HG03460 (cell line): ENCODE data around the gene CD44.
"Not testable (repeated sequence)": the region's sequence is repeated elsewhere in the genome, so short reads cannot be mapped to it uniquely, and the experiment has no call there.

Experiments
- ATAC-seq: cut with Tn5 transposase; IDR thresholded peaks from one replicate; pipeline ENCODE4 v1.9.1; 2021; ENCODE audit not compliant: unreplicated experiment

CD44 gene

DNA sequence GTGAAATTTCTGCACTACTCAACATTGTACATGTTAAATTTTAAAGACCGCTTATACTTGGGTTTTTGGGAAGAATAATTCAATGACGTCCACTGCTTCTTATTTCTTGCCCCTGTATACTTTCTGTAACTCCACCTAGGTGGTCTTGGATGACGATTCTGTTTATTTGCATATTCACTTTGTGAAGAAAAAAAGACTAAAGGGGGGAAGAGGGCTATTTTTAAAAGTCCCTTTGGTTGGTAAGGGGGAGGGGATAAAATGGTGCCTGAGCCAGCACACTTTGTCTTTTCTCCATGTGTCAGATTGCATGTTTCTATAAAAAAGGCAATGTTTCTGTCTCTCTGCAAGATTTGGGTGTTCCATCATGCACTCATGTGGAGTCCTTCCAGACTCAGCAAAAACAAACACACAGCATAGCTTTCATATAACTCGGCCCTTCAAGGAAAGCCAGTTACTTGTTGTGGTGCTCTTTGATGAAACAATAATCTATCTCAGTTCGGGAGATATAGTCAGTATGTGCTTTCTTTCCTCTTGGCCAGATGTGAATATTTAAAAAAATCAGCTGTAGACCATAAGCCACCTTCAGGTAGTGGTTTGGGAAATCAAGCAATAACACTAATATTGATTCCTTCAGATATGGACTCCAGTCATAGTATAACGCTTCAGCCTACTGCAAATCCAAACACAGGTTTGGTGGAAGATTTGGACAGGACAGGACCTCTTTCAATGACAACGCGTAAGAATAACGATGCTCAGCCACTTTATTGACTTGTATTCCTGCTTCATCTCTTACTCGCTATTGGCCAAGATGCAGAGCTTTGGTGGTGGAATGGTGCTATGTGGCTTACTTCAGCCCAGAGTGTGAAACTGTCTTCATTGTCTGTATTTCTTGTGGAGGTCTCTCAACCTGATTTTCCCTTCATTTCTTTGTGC, 68.8 kb downstream of the CD44 start:
- no peak for ATAC-seq

DNA sequence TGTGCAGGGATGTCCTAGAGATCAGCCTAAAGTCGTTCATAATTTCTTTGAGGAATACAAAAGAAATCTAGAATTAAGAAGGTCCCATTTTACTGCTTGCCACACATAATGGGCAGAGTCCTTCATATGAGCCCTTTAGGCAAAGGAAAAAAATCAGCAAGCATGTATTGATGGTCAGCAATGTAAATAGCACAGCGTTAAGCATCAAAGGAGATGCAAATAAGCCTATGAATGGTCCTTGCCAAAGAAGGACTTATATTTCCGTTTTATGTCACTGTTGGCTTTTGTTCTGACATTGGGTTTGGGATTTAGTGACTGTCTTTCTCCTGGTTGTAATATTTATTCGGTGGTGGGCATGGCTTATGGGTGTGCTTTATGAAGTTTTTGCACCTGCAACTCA, 69.8 kb downstream of the CD44 start:
- ATAC-seq = no peak

DNA sequence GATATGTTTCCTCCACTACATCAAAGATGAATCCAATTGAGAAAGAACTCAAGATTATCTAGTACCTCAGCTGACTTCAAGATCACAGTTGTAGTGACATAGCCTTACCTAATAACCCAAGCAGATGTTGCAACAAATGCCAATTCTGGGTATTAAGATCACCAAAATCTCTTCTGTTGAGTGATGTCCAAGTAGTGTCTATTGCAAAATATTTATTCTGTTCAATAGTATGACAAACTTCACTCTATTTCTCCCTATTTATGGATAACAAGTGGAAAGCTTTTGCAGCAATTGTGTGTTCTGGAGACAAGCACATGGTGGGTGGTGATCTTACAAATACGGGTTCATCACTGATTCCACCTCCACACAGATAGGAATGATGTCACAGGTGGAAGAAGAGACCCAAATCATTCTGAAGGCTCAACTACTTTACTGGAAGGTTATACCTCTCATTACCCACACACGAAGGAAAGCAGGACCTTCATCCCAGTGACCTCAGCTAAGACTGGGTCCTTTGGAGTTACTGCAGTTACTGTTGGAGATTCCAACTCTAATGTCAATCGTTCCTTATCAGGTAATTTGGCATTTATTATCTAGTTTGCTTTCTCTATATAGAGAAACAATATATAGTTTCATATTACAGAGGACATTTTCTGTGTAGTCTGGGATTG, 72.0 kb downstream of the CD44 start:
- ATAC-seq = no peak

DNA sequence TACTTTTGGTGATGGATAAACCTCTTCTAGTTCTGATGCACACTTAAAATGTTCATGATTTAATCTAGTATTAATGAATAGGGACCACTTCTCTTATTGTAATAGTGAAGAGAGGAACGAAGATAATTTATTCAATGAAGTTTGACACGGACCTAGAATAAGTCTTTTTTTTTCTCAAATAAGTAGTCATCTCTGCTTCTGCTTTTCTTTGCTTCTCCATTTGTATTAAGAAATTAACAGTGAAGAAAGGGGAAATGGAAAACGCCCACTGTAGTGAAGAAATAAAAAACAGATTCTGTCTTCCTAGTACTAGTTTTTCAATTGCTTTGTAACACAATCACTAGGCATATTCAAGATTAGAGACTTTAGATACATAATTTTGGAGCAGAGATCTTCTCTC, 73.0 kb downstream of the CD44 start:
- ATAC-seq = no peak

DNA sequence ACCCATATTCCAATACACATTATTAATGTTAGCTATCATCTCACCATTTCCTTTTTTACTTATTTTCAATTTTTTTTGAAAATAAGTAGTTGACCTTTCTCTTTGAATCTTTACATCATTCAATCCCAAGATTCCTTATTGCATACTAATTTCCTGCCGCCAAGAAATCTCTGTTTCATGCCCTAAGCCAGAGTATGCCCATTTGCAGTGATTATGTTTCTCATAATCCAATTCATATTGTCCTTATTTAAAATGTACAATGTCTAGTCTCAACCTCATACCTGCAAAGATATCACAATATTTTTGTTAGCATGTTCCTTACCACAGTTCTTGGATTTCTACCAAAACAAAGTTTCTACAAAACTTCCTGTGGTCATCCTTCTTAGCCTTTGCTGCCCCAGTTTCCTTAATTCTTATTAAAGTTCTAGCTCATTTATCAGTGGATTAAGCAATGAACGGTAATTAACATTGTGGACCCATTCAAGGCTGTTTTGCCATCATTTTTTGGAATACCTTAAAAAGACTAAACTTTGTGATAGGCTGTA, 75.3 kb downstream of the CD44 start:
- ATAC-seq = no peak

DNA sequence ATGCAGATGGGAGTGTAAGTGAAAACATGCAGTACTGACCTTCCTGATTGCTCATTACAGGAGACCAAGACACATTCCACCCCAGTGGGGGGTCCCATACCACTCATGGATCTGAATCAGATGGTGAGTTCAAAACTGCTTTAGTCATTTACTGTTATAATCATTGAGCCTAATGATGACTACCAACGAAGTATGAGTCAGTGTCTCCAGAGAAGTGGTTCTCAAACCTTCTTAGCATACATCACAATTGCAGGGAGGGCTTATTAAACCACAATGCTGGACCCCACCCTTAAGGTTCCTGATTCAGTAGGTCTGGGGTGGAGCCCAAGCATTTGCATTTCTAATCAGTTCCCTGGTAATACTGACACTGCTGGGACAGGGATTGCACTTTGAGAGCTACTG, 75.8 kb downstream of the CD44 start:
- ATAC-seq = no peak

DNA sequence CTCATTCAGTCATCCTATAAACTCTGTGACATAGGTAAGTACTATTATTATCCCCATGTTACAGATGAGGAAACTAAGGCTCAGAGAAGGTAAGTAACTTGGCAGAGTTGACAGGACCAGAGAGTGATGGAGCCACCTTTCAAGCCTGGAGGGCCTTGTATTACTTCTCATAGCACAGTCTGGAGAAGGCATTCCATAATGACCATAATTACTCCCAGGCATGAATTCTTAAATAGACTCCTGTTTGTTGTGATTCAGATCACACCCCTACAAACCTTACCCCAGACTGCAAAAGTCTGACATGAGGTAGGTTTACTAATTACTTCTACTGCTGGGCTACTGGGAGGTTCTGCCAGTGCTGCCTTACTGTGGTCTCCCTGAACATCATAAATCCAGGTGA, 77.0 kb downstream of the CD44 start:
- ATAC-seq = no peak

DNA sequence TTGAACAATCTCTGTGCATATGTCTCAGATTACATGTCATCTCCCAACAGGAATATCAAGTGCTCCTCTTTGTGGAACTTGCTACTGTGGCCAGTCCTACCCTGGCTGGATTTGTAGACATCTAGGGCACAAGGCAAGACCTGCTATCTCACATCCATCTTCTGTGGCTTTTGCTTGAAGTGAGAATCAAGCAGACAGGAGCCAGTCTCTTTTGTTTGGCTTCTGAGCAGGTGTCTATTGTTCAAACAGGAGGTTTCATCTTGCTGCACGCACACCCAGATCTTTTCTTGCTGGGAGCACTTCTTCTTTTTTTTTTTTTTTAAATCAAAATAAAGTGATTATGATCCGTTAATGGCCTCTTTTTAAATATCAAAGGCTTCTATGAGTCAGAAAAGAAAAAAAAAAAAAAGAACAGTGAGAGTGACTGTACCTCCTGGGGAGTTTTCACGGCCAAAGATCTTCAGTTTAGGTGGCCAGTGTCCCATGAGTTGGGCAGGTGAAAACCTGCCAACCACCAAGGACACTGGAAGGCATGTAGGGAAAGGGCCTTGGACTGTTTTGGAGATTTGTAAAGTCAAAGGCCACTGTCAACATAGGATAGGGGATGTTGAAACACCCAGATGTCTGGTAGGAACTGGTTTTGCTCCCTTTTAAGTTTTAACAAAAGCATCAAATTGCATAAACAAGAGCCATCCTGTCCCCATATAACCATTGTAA, 78.1 kb downstream of the CD44 start:
- no peak for ATAC-seq

DNA sequence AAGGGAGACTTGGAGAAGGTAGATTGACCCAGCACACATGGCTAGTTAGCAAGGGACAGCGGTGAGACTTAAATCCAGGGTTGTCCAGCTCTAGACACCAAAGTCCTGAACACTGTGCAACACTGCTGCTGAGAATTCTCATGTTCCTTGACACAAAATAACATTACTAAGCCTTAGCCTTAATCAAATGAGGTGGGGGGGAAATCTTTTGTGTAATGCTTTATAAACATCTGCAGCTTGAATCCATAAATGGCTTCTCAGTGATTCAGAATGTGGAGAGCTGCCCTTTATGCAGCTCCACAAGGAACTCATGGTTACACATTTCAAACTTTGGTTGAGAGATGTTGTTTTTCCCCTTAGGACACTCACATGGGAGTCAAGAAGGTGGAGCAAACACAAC, 80.0 kb downstream of the CD44 start:
- ATAC-seq = no peak

DNA sequence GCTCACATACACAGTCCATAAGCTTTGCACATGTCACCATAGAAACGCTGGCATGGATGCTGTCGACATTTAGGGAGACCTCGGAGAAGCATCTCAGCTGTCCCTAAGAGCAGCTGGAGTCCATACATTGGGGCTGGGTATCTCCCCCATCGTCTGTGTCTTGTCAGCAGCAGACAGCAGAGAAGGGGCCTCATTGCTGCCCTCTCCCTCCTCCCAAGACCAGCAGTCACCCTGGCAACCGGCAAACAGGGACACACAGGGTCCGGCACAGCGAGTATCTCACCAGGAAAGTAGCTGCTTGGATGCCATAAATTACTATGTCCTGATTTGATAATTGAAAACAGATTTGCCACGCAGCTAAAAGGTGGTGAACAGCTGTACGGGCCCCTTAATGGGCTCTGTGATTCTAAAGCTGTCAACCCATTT, 84.4 kb downstream of the CD44 start:
- ATAC-seq = no peak

DNA sequence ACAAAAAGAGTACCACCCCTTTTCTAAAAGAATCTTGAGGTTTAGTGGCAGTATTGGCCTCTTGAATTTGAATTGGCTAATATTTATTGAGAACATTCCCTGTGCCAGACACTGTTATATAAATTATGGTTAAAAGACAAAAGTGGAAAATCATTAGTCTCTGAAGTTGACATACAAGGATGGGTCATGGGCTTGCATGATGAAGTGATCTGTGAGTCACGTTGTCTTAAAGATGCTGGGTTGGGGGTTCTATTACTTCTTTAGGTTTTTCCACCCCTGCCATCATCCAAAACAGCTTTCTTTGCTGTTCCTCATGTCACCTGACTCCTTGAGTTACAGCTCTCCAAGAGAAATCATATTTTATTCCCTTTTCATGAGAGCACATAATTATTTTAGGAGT, 85.0 kb downstream of the CD44 start:
- no peak for ATAC-seq

DNA sequence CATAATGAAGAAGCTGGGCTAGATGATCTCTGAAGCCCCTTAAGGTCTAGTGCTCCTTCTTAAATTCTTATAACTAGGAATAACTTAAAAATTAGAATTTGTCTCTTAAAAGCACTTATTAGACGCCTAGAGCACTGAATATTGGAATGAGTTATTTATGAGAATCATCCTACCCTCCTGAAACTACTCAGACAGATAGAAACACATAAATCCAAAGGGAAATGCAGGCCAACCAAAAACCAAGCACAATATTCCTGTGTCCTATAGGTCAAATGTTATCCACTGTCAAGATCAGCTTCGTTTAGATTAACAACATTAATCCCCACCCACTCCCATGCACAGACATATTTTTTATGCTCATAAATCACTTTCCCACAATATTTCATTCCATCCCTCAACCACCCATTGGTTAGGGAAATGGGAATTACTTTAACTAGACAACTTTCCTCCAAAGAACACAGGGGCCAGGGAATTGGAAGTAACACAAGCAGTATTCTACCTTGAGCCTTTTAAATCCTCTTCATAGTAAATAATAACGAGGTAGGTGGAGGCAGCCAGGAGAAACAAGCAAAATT, 87.1 kb downstream of the CD44 start:
- no peak for ATAC-seq

DNA sequence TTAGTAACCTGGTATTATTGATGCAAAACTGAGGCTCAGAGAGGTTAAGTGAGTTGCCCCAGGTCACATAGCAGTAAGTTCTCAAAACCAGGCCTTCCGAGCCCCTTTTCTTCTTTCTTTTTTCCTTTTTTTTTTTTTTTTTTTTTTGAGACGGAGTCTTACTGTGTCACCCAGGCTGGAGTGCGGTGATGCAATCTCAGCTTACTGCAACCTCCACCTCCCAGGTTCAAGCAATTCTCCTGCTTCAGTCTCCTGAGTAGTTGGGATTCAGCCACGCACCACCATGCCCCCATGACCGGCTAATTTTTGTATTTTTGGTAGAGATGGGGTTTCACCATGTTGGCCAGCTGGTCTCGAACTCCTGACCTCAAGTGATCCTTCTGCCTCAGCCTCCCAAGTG, 87.8 kb downstream of the CD44 start:
- ATAC-seq = not testable (repeated sequence)

DNA sequence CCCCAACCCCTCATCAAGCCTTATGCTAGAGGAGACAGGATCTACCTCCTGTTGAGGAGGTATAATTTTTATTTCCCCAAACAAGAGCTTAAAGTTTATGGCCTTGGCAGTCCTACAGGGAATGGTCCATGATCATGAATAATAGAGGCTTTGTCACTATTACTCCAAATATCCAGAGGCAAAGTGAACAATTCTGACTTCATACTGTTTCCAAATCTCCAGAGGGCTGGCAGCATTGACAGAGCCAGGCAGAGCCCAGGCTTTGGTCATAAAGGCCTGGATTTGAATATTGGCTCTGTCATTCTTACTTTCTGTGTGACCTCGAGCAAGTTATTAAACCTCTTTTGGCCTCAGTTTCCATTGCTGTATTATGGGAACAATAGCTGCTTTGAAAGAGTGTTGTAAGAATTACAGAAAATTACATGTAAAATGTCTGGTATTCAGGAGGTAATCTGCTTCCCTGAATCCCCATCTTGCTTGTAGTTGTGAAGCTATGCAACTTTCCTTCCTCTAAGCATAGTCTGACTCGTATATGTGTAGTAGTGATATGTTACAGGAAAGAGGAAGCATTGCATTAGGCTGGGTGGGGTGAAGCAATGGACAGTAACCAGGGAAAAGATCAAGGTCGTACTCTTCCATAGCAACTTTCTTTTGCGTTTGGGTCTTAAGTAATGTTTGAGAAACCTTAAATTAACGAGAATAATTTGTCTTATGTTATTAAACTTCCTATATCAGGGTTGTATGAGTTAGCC, 88.8 kb downstream of the CD44 start:
- ATAC-seq = no peak

DNA sequence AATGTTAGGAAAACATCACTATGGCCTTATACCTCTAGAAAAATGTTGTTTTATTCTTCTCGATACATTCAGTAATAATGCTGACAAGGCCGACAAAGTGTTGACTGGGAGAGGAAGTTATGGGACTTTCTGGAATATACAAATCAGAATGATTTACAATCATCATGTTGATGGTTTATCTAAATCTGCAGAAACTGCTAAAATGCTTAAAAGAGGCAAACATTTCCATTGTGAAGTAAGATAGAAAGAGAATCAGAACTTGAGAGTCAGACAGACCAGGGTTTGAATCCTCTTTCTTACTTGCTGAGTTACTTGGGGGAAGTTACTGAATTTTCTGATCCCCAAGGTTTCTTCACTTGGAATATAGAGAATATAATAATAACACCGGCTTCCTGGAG, 89.4 kb downstream of the CD44 start:
- no peak for ATAC-seq

DNA sequence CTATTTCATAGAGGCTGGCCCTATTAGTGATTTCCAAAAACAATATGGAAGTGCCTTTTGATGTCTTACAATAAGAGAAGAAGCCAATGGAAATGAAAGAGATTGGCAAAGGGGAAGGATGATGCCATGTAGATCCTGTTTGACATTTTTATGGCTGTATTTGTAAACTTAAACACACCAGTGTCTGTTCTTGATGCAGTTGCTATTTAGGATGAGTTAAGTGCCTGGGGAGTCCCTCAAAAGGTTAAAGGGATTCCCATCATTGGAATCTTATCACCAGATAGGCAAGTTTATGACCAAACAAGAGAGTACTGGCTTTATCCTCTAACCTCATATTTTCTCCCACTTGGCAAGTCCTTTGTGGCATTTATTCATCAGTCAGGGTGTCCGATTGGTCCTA, 91.4 kb downstream of the CD44 start:
- no peak for ATAC-seq

DNA sequence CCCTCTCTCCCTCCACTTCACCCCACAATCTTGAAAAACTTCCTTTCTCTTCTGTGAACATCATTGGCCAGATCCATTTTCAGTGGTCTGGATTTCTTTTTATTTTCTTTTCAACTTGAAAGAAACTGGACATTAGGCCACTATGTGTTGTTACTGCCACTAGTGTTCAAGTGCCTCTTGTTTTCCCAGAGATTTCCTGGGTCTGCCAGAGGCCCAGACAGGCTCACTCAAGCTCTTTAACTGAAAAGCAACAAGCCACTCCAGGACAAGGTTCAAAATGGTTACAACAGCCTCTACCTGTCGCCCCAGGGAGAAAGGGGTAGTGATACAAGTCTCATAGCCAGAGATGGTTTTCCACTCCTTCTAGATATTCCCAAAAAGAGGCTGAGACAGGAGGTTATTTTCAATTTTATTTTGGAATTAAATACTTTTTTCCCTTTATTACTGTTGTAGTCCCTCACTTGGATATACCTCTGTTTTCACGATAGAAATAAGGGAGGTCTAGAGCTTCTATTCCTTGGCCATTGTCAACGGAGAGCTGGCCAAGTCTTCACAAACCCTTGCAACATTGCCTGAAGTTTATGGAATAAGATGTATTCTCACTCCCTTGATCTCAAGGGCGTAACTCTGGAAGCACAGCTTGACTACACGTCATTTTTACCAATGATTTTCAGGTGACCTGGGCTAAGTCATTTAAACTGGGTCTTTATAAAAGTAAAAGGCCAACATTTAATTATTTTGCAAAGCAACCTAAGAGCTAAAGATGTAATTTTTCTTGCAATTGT, 92.3 kb downstream of the CD44 start:
- no peak for ATAC-seq

DNA sequence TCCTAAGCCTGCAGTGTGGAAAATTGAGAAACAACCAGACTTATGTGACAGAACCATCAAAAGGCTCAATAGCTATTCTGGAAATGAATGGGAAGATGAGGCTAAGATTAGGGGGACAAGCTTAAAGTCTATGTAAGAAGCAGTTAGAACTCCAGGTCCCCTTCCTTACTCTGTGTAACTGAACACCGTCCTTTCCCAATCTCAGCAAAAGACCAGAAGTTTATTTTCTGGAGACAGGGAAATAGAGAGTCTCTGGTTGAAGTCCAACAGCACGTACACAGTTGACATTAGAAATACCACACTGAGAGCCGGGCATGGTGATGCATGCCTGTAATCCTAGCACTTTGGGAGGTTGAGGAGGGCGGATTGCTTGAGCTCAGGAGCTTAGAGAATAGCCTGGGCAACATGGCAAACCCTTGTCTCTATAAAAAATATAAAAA, 93.9 kb downstream of the CD44 start:
- no peak for ATAC-seq

DNA sequence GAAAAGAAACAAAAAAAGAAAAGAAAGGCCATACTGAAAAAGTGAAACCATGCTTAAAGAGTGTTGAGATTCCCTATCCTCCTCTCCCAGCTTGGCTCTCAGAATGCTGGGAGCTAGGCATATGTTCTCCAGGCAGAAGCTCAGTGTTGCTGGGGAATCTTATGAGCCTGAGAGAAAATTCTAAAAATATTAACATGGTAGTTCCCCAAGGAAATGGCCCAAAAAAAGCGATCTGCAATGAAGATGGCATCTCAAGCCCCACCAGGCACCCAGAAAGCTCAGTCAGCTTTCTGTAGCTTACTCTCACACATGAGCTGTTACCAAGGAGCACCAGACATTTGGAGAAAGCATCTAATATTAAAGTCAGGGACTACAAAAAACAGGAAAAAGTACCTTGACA, 94.5 kb downstream of the CD44 start:
- ATAC-seq = no peak
